IMR-90 (cell line): ENCODE measurements around the gene RNASET2. TPM values are rescaled to one million over a fixed set of nuclear protein-coding genes. Genes with fewer than 3 reads are reported as not detected.
A peak's percentile ranks its signal among the peaks of the same experiment; 100 is the strongest.
"Not testable (repeated sequence)": the region's sequence is repeated elsewhere in the genome, so short reads cannot be mapped to it uniquely, and the experiment has no call there.

ENCODE experiments used
- ATAC-seq: fragments of 200-7000 bp; cut with Tn5 transposase; 2 replicates; pipeline ENCODE4 v1.9.1; 2020; ENCODE audit warnings: low read depth, mild to moderate bottlenecking, moderate library complexity
- BruUV-seq: library from RNA; stranded (reverse); fragments of 400-500 nt; replicated peaks from 2 replicates; lab custom pipeline; 2021; lab: Mats Ljungman, UMichigan
- CTCF ChIA-PET: fragments of 300-600 bp; formaldehyde crosslinking; extraction: SDS; loops from one replicate; lab custom pipeline; 2021; ENCODE audit warnings: antibody characterized with exemption; lab: Yijun Ruan, JAX
- POLR2A ChIA-PET: fragments of 300-600 bp; sonication (Branson Sonifier 250); formaldehyde crosslinking; loops from one replicate; lab custom pipeline; 2022; ENCODE audit warnings: antibody characterized with exemption; ENCODE audit not compliant: unreplicated experiment; lab: Charles Lee
- DNase-seq: peaks from one replicate; pipeline ENCODE4 v3.0.0; 2013
- H2AFZ ChIP-seq: replicated peaks from 2 replicates; pipeline ENCODE3; 2013; ENCODE audit warnings: low read length, mild to moderate bottlenecking; ENCODE audit not compliant: poor library complexity
- H2AK5ac ChIP-seq: 2 replicates; pipeline ENCODE4 v1.6.1; 2013; ENCODE audit warnings: low read depth, low read length, inconsistent platforms
- H2AK9ac ChIP-seq: replicated peaks from 2 replicates; pipeline ENCODE3; 2013; ENCODE audit warnings: mild to moderate bottlenecking, low read depth, low read length, moderate library complexity; ENCODE audit not compliant: poor library complexity
- H2BK120ac ChIP-seq: 2 replicates; pipeline ENCODE4 v1.6.1; 2013; ENCODE audit warnings: low read depth, low read length, inconsistent platforms
- H2BK15ac ChIP-seq: 3 replicates; pipeline ENCODE4 v1.6.1; 2013; ENCODE audit warnings: low read depth, low read length, inconsistent platforms
- H2BK20ac ChIP-seq: 2 replicates; pipeline ENCODE4 v1.6.1; 2013; ENCODE audit warnings: low read depth, mild to moderate bottlenecking, inconsistent platforms, low read length, moderate library complexity
- H2BK5ac ChIP-seq: 2 replicates; pipeline ENCODE4 v1.6.1; 2013; ENCODE audit warnings: mild to moderate bottlenecking, low read depth, low read length, inconsistent platforms; ENCODE audit not compliant: poor library complexity, severe bottlenecking
- H3K14ac ChIP-seq: replicated peaks from 2 replicates; pipeline ENCODE4 v1.6.1; 2013; ENCODE audit warnings: low read depth, low read length, inconsistent platforms
- H3K18ac ChIP-seq: 2 replicates; pipeline ENCODE4 v1.6.1; 2013; ENCODE audit warnings: low read depth, low read length, control low read depth
- H3K23ac ChIP-seq: 2 replicates; pipeline ENCODE4 v1.6.1; 2013; ENCODE audit warnings: low read depth, low read length, inconsistent platforms
- H3K27ac ChIP-seq: 2 replicates; pipeline ENCODE4 v1.5.1; 2013; ENCODE audit warnings: mild to moderate bottlenecking, control low read depth, low read length; ENCODE audit not compliant: insufficient read depth
- H3K27me3 ChIP-seq: 2 replicates; pipeline ENCODE4 v1.6.1; 2013; ENCODE audit warnings: low read length; ENCODE audit not compliant: control insufficient read depth, insufficient read depth
- H3K36me3 ChIP-seq: 2 replicates; pipeline ENCODE4 v1.6.1; 2013; ENCODE audit warnings: low read length, mixed read lengths; ENCODE audit not compliant: control insufficient read depth, insufficient read depth
- H3K4ac ChIP-seq: 2 replicates; pipeline ENCODE4 v1.6.1; 2013; ENCODE audit warnings: low read depth, low read length, inconsistent platforms
- H3K4me1 ChIP-seq: 2 replicates; pipeline ENCODE4 v1.6.1; 2013; ENCODE audit warnings: low read length, mixed read lengths; ENCODE audit not compliant: control insufficient read depth, insufficient read depth
- H3K4me2 ChIP-seq: 2 replicates; pipeline ENCODE4 v1.6.1; 2013; ENCODE audit warnings: low read depth, mild to moderate bottlenecking, control low read depth, low read length, moderate library complexity
- H3K4me3 ChIP-seq: 2 replicates; pipeline ENCODE4 v1.5.1; 2013; ENCODE audit warnings: low read depth, mild to moderate bottlenecking, control low read depth, low read length, moderate library complexity; ENCODE audit not compliant: insufficient read depth
- H3K56ac ChIP-seq: 2 replicates; pipeline ENCODE4 v1.6.1; 2013; ENCODE audit warnings: low read length, inconsistent platforms; ENCODE audit not compliant: insufficient read depth; ENCODE audit errors: extremely low read depth
- H3K79me1 ChIP-seq, 2 experiments: 2 replicates each; pipeline ENCODE4 v1.6.1; 2013; ENCODE audit warnings: low read length in 2 of 2, inconsistent platforms in 1 of 2, low read depth in 1 of 2
- H3K9ac ChIP-seq: 2 replicates; pipeline ENCODE4 v1.6.1; 2013; ENCODE audit warnings: low read depth, low read length, control low read depth
- H3K9me1 ChIP-seq: 2 replicates; pipeline ENCODE4 v1.6.1; 2013; ENCODE audit warnings: low read length, inconsistent platforms; ENCODE audit not compliant: insufficient read depth
- H3K9me3 ChIP-seq: 2 replicates; pipeline ENCODE4 v1.6.1; 2013; ENCODE audit warnings: low read length; ENCODE audit not compliant: control insufficient read depth, insufficient read depth
- H4K20me1 ChIP-seq: 2 replicates; pipeline ENCODE4 v1.6.1; 2013; ENCODE audit warnings: low read length, inconsistent platforms; ENCODE audit not compliant: insufficient read depth
- H4K5ac ChIP-seq: 2 replicates; pipeline ENCODE4 v1.6.1; 2013; ENCODE audit warnings: mild to moderate bottlenecking, low read depth, low read length, control low read depth
- H4K8ac ChIP-seq, 2 experiments: 2 replicates each; pipeline ENCODE4 v1.6.1; 2013; ENCODE audit warnings: low read depth in 2 of 2, low read length in 2 of 2, control low read depth in 1 of 2, inconsistent platforms in 1 of 2
- H4K91ac ChIP-seq: 2 replicates; pipeline ENCODE4 v1.6.1; 2013; ENCODE audit warnings: low read depth, low read length, inconsistent platforms; ENCODE audit not compliant: insufficient read depth
- MAFK ChIP-seq: IDR thresholded peaks from 2 replicates; pipeline ENCODE4 v1.6.1; 2012; ENCODE audit warnings: low read depth, low read length, improper control_type of control experiment
- NFE2L2 ChIP-seq: fragments of 150-350 bp; IDR thresholded peaks from 2 replicates; pipeline ENCODE4 v1.6.1; 2016; ENCODE audit warnings: low read depth, mild to moderate bottlenecking, low read length
- POLR2A ChIP-seq: IDR thresholded peaks from 2 replicates; pipeline ENCODE4 v1.6.1; 2012; ENCODE audit warnings: mild to moderate bottlenecking, low read depth, low read length
- RAD21 ChIP-seq: IDR thresholded peaks from 2 replicates; pipeline ENCODE4 v1.6.1; 2012; ENCODE audit warnings: low read length, improper control_type of control experiment
- SMC3 ChIP-seq: fragments of 150-350 bp; IDR thresholded peaks from 2 replicates; pipeline ENCODE4 v1.6.1; 2016; ENCODE audit warnings: low read depth, mild to moderate bottlenecking, antibody characterized with exemption, low read length, moderate library complexity
- WGBS, 2 experiments: methylation state at CpG; one replicate each; pipeline versions ENCODE4 v1.1.5 to v1.1.7; 2013; ENCODE audit warnings: missing lambda C conversion rate in 2 of 2; ENCODE audit not compliant: insufficient read length in 1 of 2; ENCODE audit errors: extremely low coverage in 2 of 2; 5-methylcytosine and 5-hydroxymethylcytosine counted together
- dilution Hi-C: fragments of 300-500 bp; cut with HindIII; formaldehyde crosslinking; loops from one replicate; pipeline ENCODE4 v1.14.3; 2018; ENCODE audit warnings: low sequenced_read_pairs; ENCODE audit not compliant: unreplicated experiment
- in situ Hi-C: fragments of 300-500 bp; cut with MboI; formaldehyde crosslinking; loops from 3 replicates; pipeline ENCODE4 v1.14.3; 2019; ENCODE audit warnings: low sequenced_read_pairs, inconsistent platforms, mixed read lengths
- intact Hi-C: fragments of 100-400 bp; cut with micrococcal nuclease; formaldehyde crosslinking; loops from 2 replicates; pipeline ENCODE4 v1.10.0; 2022
- polyA plus RNA-seq, 3 experiments: library from polyadenylated mRNA; depleted of rRNA; stranded (reverse); fragments of >200 nt; gene quantifications; 2 replicates each; pipeline ENCODE4 v1.2.3, GENCODE V29; 2012; ENCODE audit warnings: low replicate concordance in 1 of 3
- total RNA-seq: library from RNA; depleted of rRNA; stranded (reverse); fragments of >200 nt; gene quantifications from 2 replicates; pipeline ENCODE4 v1.2.3, GENCODE V29; 2012

RNASET2 gene
- total and polyA plus RNA-seq, 2 of the 4 experiments (the other 2 are of a cell fraction): 13.6 to 24.9 TPM

GRCh38 chr6:166949528-166950442 lies 6.6 kb downstream of the RNASET2 start:
- Histone ChIP-seq H2BK15ac (no peak overlapping the region), H2BK120ac (no peak overlapping the region), H4K8ac (no peak overlapping the region), H3K27me3 (no peaks in the 10 kb centered on the region), H3K18ac (no peak overlapping the region), H3K4me1 (no peaks in the 10 kb centered on the region), H3K79me1 (no peaks in the 10 kb centered on the region), H2AFZ (peak overlapping the region; percentile 14), H3K23ac (no peak overlapping the region), H3K36me3 (peaks cover 5% of the 10 kb centered on the region; the same call in 1 of the 2 replicates), H3K4me3 (no peak overlapping the region), H2AK5ac (no peak overlapping the region), H4K91ac (no peak overlapping the region), H3K4ac (no peak overlapping the region), H2BK20ac (no peak overlapping the region), H2BK5ac (no peak overlapping the region), H4K20me1 (no peaks in the 10 kb centered on the region), H2AK9ac (peak overlapping the region; percentile 9), H3K4me2 (no peak overlapping the region), H3K9ac (no peak overlapping the region), H3K27ac (no peak overlapping the region), H3K9me1 (no peaks in the 10 kb centered on the region; the same call in 1 of the 2 replicates), H3K14ac (no peak overlapping the region), H3K9me3 (no peaks in the 10 kb centered on the region), H3K56ac (no peak overlapping the region), H4K5ac (no peak overlapping the region)
- no peak; the same call in 1 of the 2 replicates for ATAC-seq
- in situ Hi-C loops: no loop called here
- BruUV-seq: no TSS peak
- no peak for TF ChIP-seq NFE2L2
- peak; percentile 27; the same call in 1 of the 2 replicates for TF ChIP-seq MAFK
- no peak for TF ChIP-seq RAD21
- TF ChIP-seq SMC3: no peak
- TF ChIP-seq POLR2A: no peak
- intact Hi-C loops: no loop called here
- WGBS, 2 experiments: 79% methylated on average over 4 of the region's 9 CpGs; no CpG with 5 or more reads in 1 of the 2 experiments
- ChIA-PET POLR2A (no interaction called here), CTCF (no interaction called here)
- DNase-seq: no peak
- dilution Hi-C loops: no loop called here

GRCh38 chr6:166948724-166949123 lies 7.6 kb downstream of the RNASET2 start:
- H3K79me1 ChIP-seq, H2BK5ac ChIP-seq, ATAC-seq, H3K23ac ChIP-seq, POLR2A ChIA-PET, H2BK15ac ChIP-seq, H2BK20ac ChIP-seq, H3K36me3 ChIP-seq, H2AFZ ChIP-seq, dilution Hi-C loops, DNase-seq, H3K9ac ChIP-seq, H2AK5ac ChIP-seq, BruUV-seq, H3K27me3 ChIP-seq, H3K14ac ChIP-seq, H4K20me1 ChIP-seq, H3K4me1 ChIP-seq, in situ Hi-C loops, H3K18ac ChIP-seq, H2BK120ac ChIP-seq, H3K56ac ChIP-seq, H3K4me3 ChIP-seq, H2AK9ac ChIP-seq, H4K91ac ChIP-seq, H4K8ac ChIP-seq, intact Hi-C loops, H3K9me3 ChIP-seq, H3K4ac ChIP-seq, H4K5ac ChIP-seq, H3K27ac ChIP-seq, H3K9me1 ChIP-seq, H3K4me2 ChIP-seq: not testable (repeated sequence)
- 93% methylated on average over 3 of the region's 6 CpGs; no CpG with 5 or more reads in 1 of the 2 experiments for WGBS, 2 experiments
- CTCF ChIA-PET: interaction anchor here (0.7 kb wide), 1 partner anchor 1904 kb away, joined by 3 read pairs; no protein-coding TSS in a partner anchor
